HTR-8/SVneo (cell line): ENCODE measurements around the gene DHX32.
A peak's percentile ranks its signal among the peaks of the same experiment; 100 is the strongest.

ENCODE experiments used
- DNase-seq: peaks from one replicate; pipeline ENCODE4 v3.0.0; 2011; ENCODE audit warnings: low spot score, mixed read lengths; ENCODE audit not compliant: insufficient read length
- FAIRE-seq: peaks from 2 replicates; lab custom pipeline; 2011; peaks lifted over from hg19 to GRCh38; lab: Jason Lieb, UNC

Gene DHX32

GRCh38 chr10:125852487-125852886, 28.6 kb downstream of the DHX32 start:
- no peak for DNase-seq
- no peak for FAIRE-seq

GRCh38 chr10:125850766-125851731, 30.0 kb downstream of the DHX32 start:
- FAIRE-seq (no peak), DNase-seq (no peak)

GRCh38 chr10:125849448-125849847, 31.6 kb downstream of the DHX32 start:
- FAIRE-seq = no peak
- no peak for DNase-seq

GRCh38 chr10:125848857-125849256, 32.2 kb downstream of the DHX32 start:
- no peak for DNase-seq
- no peak for FAIRE-seq

- FAIRE-seq = no peak
- no peak for DNase-seq
Observed at GRCh38 chr10:125848371-125848770, 32.7 kb downstream of the DHX32 start.

GRCh38 chr10:125846894-125847293, 34.2 kb downstream of the DHX32 start:
- no peak for DNase-seq
- no peak for FAIRE-seq

GRCh38 chr10:125845617-125846016, 35.5 kb downstream of the DHX32 start:
- DNase-seq (no peak), FAIRE-seq (no peak)

- FAIRE-seq = no peak
- no peak for DNase-seq
Observed at GRCh38 chr10:125844751-125845221, 36.3 kb downstream of the DHX32 start.

- no peak for DNase-seq
- FAIRE-seq = no peak
Observed at GRCh38 chr10:125843603-125844329, 37.3 kb downstream of the DHX32 start.

GRCh38 chr10:125840955-125841354, 40.1 kb downstream of the DHX32 start:
- DNase-seq = no peak
- no peak for FAIRE-seq

GRCh38 chr10:125840406-125840805, 40.7 kb downstream of the DHX32 start:
- no peak for DNase-seq
- no peak for FAIRE-seq

- no peak for FAIRE-seq
- no peak for DNase-seq
Observed at GRCh38 chr10:125838802-125839575, 42.1 kb downstream of the DHX32 start.

- DNase-seq (no peak), FAIRE-seq (no peak)
Observed at GRCh38 chr10:125836746-125837145, 44.3 kb downstream of the DHX32 start.

- DNase-seq (no peak), FAIRE-seq (no peak)
Observed at GRCh38 chr10:125828311-125828710, 52.8 kb downstream of the DHX32 start.

- DNase-seq (no peak), FAIRE-seq (no peak)
Observed at GRCh38 chr10:125827133-125827532, 54.0 kb downstream of the DHX32 start.

- FAIRE-seq (no peak), DNase-seq (no peak)
Observed at GRCh38 chr10:125824736-125825135, 56.4 kb downstream of the DHX32 start.

GRCh38 chr10:125823663-125824251, 57.3 kb downstream of the DHX32 start:
- DNase-seq = no peak

GRCh38 chr10:125822878-125823662, 58.0 kb downstream of the DHX32 start, which contains the start of the genes BCCIP and UROS:
Gene BCCIP, plus strand, starts transcription at chr10:125823546. Its CDS starts 12 bp downstream, at chr10:125823558.
Gene UROS, minus strand, starts transcription at chr10:125823258. Its CDS starts 6,759 bp downstream, at chr10:125816499.
- DNase-seq = peak; percentile 87

More at GRCh38 chr10:125823663-125824251, 57.3 kb downstream of the DHX32 start:
- no peak for FAIRE-seq

GRCh38 chr10:125820701-125821100, 60.4 kb downstream of the DHX32 start:
- FAIRE-seq = no peak
- DNase-seq = no peak

More at GRCh38 chr10:125822878-125823662, 58.0 kb downstream of the DHX32 start, which contains the start of the genes BCCIP and UROS:
- no peak for FAIRE-seq
